Right lobe of liver (tissue), 4 donors: Measurements from ENCODE around the gene WAC.

Source experiments
- CTCF ChIP-seq, 4 donors: fragments of 200-600 bp in 3 of 4; fragments of 450-650 bp in 1 of 4; IDR thresholded peaks; one replicate each; pipeline versions ENCODE4 v1.5.1 to v1.8.0; 2016 to 2022; ENCODE audit warnings: antibody characterized with exemption in 4 of 4, mild to moderate bottlenecking in 2 of 4
- POLR2A ChIP-seq: fragments of 450-650 bp; IDR thresholded peaks from one replicate; pipeline ENCODE4 v1.6.1; 2017; ENCODE audit warnings: antibody characterized with exemption, mild to moderate bottlenecking
- donor health status: DM: no; HTN: no; CAD: no.
- donor health status: DM: no; HTN: no; CAD: no.
- donor health status: DM: no; HTN: yes; CAD: no.

GRCh38 chr10:28623483-28623882 is 90.6 kb downstream of the WAC start:
- TF ChIP-seq CTCF (IDR thresholded peaks at IDR 0.05) (no peak), POLR2A (no peak)
